Liver (tissue), 3 donors: Measurements from ENCODE around the gene PARP8.

Source experiments
- ATF3 ChIP-seq: IDR thresholded peaks from 2 replicates; pipeline ENCODE4 v1.6.1; 2016; ENCODE audit warnings: antibody characterized with exemption
- CTCF ChIP-seq: fragments of 150-350 bp; IDR thresholded peaks from 2 replicates; pipeline ENCODE4 v1.5.1; 2017; ENCODE audit warnings: improper control_type of control experiment, low read depth, low read length; ENCODE audit not compliant: missing input control
- FOXA1 ChIP-seq: IDR thresholded peaks from 2 replicates; pipeline ENCODE4 v1.6.1; 2016; ENCODE audit warnings: antibody characterized with exemption
- GABPA ChIP-seq, 2 donors: IDR thresholded peaks in 1 of 2; conservative IDR thresholded peaks in 1 of 2; 2 replicates each; pipeline ENCODE4 v1.6.1; 2016; ENCODE audit warnings: antibody characterized with exemption in 2 of 2, mild to moderate bottlenecking in 1 of 2, moderate library complexity in 1 of 2
- JUND ChIP-seq, 2 donors: IDR thresholded peaks; 2 replicates each; pipeline ENCODE4 v1.6.1; 2016; ENCODE audit warnings: antibody characterized with exemption in 2 of 2
- REST ChIP-seq: IDR thresholded peaks from 2 replicates; pipeline ENCODE4 v1.6.1; 2016; ENCODE audit warnings: antibody characterized with exemption, mild to moderate bottlenecking
- YY1 ChIP-seq: IDR thresholded peaks from 2 replicates; pipeline ENCODE4 v1.6.1; 2016; ENCODE audit warnings: antibody characterized with exemption, mild to moderate bottlenecking
- donor health status: healthy.
- donor health status: healthy.

GRCh38 chr5:50726475-50727148 lies 60.2 kb downstream of the PARP8 start:
- TF ChIP-seq FOXA1 (no peak), CTCF (no peak), YY1 (no peak), JUND (IDR thresholded peaks at IDR 0.05) (no peak), REST (no peak), GABPA (IDR thresholded peaks at IDR 0.05 in 1 of 2, conservative IDR thresholded peaks at IDR 0.05 in 1 of 2) (no peak), ATF3 (no peak)
